GM19328 (cell line): Measurements from ENCODE around the gene ZDHHC17.
A peak's percentile ranks its signal among the peaks of the same experiment; 100 is the strongest.

Experiments
- ATAC-seq: cut with Tn5 transposase; IDR thresholded peaks from one replicate; pipeline ENCODE4 v1.9.1; 2021; ENCODE audit warnings: mild to moderate bottlenecking, moderate library complexity; ENCODE audit not compliant: unreplicated experiment

The ZDHHC17 gene

DNA sequence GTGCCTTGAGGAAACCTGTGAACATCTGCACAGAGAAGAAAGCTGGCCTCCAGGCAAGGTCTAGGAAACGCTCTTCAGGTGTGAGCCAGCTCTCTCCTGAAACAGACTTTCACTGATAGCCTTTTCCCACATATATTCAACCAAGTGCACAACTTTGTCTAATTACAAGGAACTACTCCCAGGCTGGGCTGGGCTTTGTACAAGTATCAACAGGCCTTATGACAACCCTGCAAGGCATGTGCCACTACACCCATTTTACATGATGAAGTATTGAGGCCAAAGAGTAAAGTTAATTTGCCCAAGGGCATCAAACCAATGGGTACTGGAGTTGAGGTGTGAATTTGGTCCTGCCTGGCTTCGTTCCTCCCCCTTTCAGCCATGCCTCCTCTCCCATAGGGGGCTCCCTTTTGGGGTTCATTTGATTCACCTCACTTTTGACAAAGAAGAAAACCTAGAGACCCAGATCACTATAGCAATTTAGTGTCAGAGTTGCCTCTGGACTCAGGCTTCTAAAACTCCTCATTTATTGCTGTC lies 112.8 kb downstream of the ZDHHC17 start:
- no peak for ATAC-seq

- peak; percentile 15 for ATAC-seq
Observed at GRCh38 chr12:76878099-76878898, 114.4 kb downstream of the ZDHHC17 start.

GRCh38 chr12:76878899-76879709 lies 115.2 kb downstream of the ZDHHC17 start, which contains the start of gene CSRP2:
TSS of gene CSRP2 (minus strand) at chr12:76879019. CDS start at chr12:76866260, 12,759 bp downstream.
- ATAC-seq = peak; percentile 93

- no peak for ATAC-seq
Observed at GRCh38 chr12:76879710-76880518, 116.0 kb downstream of the ZDHHC17 start.

DNA sequence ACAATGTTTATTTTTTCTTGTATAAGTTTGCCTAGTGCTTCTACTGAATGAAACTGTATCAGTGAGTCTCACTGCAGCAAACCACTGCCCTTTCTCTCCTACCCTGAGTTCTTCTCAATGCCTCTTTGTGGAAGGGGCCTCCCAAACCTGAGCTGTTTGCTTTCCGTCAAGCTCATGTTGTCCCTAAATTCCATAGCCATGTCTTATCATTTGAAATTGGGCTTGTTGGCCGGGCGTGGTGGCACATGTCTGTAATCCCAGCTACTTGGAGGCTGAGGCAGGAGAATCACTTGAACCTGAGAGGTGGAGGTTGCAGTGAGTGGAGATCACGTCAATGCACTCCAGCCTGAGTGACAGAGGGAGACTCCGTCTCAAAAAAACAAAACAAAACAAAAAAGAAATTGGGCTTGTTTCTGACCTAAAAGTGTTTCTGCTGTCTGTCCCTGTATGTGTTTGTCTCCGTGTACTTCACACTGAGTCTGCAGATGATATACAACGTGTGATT lies 116.7 kb downstream of the ZDHHC17 start:
- ATAC-seq = no peak

DNA sequence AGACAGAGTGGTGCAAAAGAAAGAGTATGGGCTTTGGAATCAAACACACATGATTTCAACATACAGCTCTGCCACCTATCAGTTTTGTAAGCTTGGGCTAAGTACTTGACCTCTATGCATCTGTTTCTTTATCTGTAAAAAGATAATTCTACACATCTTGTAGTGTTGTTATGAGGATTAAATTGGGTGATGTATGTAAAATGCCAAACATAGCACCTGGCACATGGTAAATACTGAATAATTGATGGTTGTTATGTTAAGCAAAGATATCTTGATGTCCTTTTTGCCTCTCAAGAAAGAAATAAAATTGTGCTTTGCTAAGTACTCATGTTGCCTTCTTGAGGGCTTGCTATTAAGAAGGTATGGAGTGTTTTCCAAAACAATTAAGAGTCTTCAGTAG lies 117.2 kb downstream of the ZDHHC17 start:
- ATAC-seq = no peak

DNA sequence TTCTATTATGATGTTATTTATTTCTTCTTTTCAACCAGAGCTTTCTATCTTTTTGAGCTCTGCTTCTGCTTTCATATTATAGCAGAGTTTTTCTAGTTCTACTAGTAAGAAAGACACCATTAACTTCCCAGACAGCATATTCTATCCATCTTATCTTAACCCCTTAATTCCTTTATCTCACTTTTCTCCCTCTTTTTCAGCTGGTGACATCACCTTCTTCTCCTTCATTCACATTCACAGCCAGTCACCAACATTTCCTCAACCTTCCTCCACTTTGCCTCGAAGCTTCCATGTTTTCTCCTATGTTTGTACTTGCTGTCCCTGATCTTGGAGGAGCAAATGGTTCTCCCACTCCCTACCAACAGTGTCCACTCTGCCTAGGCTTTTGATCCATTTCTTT lies 118.5 kb downstream of the ZDHHC17 start:
- ATAC-seq = no peak

DNA sequence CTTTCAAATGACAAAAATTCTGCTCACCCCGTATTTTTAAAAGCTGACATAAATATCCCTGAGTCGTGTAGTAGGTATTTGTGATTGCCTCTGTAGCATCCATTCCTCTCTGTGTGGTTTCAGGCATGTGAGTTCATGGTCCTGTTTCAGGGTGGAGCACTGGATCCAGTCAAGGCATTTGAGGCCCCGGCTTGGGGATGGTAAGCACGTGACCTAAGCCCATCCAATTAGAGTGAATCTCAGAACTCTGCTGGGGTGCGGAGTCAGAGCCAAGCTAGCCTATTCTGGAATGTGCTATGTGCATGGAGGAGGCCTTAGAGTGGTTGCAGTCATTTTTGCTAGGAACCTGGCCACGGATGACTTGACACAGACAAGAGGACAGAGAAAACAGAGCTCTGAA lies 119.2 kb downstream of the ZDHHC17 start:
- no peak for ATAC-seq

GRCh38 chr12:76883811-76884210 lies 119.9 kb downstream of the ZDHHC17 start:
- ATAC-seq = no peak

- ATAC-seq = no peak
Observed at GRCh38 chr12:76888775-76889174, 124.9 kb downstream of the ZDHHC17 start.

GRCh38 chr12:76890151-76891143 lies 126.5 kb downstream of the ZDHHC17 start:
- no peak for ATAC-seq

GRCh38 chr12:76891609-76892008 lies 127.7 kb downstream of the ZDHHC17 start:
- no peak for ATAC-seq

DNA sequence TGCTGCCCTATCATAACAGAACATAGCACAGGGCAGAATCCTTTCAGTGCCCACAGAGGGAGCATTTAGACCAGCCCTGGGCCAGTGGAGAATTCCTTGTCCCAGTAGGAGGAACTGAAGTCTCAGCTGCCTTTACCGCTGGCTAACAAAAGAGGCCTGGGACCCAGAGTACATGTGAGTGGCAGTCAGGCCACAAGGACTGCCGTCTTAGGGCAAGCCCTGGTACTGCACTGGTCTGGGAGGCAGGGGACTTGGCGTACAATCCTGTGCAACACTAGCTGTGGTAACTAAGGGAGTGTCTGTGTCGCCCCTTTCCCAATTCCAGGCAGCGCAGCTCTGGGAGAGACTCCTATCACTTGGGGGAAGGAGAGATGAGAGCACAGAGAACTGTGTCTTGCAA lies 131.9 kb downstream of the ZDHHC17 start:
- ATAC-seq = no peak

- no peak for ATAC-seq
Observed at GRCh38 chr12:76896274-76896673, 132.4 kb downstream of the ZDHHC17 start.

DNA sequence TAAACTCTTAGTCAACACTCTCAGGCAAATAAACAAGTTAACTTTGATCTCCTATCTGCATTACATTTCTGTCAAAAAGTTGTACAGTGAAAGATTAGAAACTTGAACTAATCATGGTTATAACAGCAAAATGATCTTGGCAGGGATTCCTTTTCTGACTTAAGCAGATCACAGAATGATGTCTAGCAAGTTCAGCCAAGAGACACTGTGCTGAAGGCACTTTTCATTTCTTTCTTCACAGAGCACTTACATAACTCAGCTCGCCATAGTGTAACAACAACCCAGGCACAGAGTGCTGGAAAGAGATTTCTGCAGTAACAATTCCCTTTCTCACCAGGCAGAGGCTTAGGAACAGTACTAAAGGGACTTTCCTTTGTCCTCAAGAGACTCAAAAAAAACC lies 134.5 kb downstream of the ZDHHC17 start:
- no peak for ATAC-seq

DNA sequence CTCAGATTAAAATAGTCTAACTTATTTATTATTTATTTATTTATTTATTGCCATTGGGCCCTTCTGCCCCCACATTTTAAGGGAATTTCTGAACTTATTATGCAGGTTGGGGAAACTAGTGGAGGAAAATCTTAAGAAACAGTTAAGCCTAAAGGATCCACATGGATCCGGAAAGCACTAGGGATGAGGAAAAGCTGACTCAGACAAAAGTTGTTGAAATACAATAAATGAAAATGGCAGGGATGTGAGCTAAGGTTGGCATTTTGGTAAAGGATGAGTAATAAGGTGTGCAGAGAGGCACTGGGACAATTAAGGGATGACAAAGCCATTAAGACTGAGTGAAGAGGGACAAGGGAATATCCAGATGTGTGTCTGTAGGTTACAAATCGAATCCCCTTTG lies 135.6 kb downstream of the ZDHHC17 start:
- no peak for ATAC-seq

DNA sequence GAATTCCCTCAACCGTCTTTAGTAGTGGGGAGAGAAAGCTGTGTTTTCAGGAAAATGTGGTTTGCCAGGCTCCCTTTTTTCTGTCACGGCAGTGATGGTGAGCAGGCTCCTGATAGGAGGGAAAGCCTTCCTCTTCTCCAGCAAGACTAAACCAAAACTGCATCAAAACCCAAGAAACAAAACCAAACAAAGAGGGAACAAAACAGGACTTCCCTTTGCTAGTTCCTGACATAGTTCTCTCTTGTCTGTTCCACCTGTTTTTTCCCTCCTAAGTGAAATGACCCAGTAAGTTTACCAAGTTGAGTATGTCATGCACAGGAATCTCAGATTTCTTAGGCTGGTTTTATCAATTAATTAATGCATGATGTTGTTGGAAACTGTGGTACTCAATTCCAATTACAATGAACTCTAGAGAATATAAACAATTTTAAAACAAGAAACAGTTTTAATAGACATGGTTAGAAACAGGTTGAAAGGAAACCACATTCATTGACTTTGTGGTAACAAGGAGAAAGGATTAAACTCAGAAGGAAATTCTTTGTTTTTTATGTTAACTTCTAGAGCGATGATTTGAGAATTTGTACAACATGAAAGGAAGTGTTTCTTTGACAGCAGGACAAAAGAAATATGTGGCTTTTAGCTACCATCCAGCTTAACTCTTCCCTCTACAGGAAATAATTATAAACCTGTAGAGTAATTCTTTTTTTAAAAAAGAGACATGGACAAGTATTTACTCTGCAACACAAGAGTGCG lies 137.9 kb downstream of the ZDHHC17 start:
- ATAC-seq = no peak
